ENCODE measurements around the gene CTSF.

- TF ChIP-seq CTCF (IDR thresholded peaks at IDR 0.05) (no peak), EZH2 (IDR thresholded peaks at IDR 0.05; ENCODE audit: borderline replicate concordance, insufficient read depth, low read depth, low read length, poor library complexity, severe bottlenecking) (no peak)
Observed at GRCh38 chr11:66609721-66610617, 41.6 kb upstream of the CTSF start.
